Natural killer cell (primary cell): Measurements from ENCODE around the gene C1orf50. TPM values are rescaled to one million over a fixed set of nuclear protein-coding genes. Genes with fewer than 3 reads are reported as not detected.

ENCODE experiments used
- ATAC-seq, 3 donors: fragments of 150-1000 bp in 2 of 3; fragments of 200-7000 bp in 1 of 3; cut with Tn5 transposase; 1 replicate in 1 of 3; 2 replicates in 2 of 3; pipeline ENCODE4 v1.10.0; 2021; ENCODE audit warnings: mild to moderate bottlenecking in 2 of 3, moderate library complexity in 2 of 3
- DNase-seq, 2 donors: peaks; one replicate each; pipeline versions ENCODE4 v3.0.0 to v3.0.0-alpha.2; 2013 to 2021; ENCODE audit warnings: mixed read lengths in 1 of 2
- H3K27ac ChIP-seq: one replicate; pipeline ENCODE4 v1.5.1; 2013; ENCODE audit warnings: mild to moderate bottlenecking, low read length
- H3K27me3 ChIP-seq: one replicate; pipeline ENCODE4 v1.6.1; 2013; ENCODE audit warnings: low read length; ENCODE audit not compliant: control insufficient read depth, insufficient read depth
- H3K36me3 ChIP-seq: one replicate; pipeline ENCODE4 v1.6.1; 2013; ENCODE audit warnings: low read length; ENCODE audit not compliant: control insufficient read depth, insufficient read depth
- H3K4me1 ChIP-seq: one replicate; pipeline ENCODE4 v1.6.1; 2013; ENCODE audit warnings: low read length; ENCODE audit not compliant: control insufficient read depth, insufficient read depth
- H3K4me3 ChIP-seq: one replicate; pipeline ENCODE4 v1.5.1; 2013; ENCODE audit warnings: low read length
- H3K9me3 ChIP-seq: one replicate; pipeline ENCODE4 v1.6.1; 2013; ENCODE audit warnings: low read length; ENCODE audit not compliant: control insufficient read depth, insufficient read depth
- H3K27ac Mint-ChIP-seq, 2 donors: one replicate each; pipeline ENCODE4 v1.8.0; 2022; ENCODE audit warnings: mild to moderate bottlenecking in 2 of 2, mixed read lengths in 2 of 2, moderate library complexity in 1 of 2
- H3K27me3 Mint-ChIP-seq, 2 donors: one replicate each; pipeline ENCODE4 v1.8.0; 2022; ENCODE audit warnings: low read depth in 2 of 2, mixed read lengths in 2 of 2
- H3K36me3 Mint-ChIP-seq: one replicate; pipeline ENCODE4 v1.8.0; 2022; ENCODE audit warnings: mixed read lengths
- H3K4me1 Mint-ChIP-seq, 2 donors: one replicate each; pipeline ENCODE4 v1.8.0; 2022; ENCODE audit warnings: mixed read lengths in 2 of 2
- H3K4me3 Mint-ChIP-seq: one replicate; pipeline ENCODE4 v1.8.0; 2022; ENCODE audit warnings: mild to moderate bottlenecking, moderate library complexity, mixed read lengths
- H3K9me3 Mint-ChIP-seq, 2 donors: one replicate each; pipeline ENCODE4 v1.8.0; 2022; ENCODE audit warnings: mixed read lengths in 2 of 2
- WGBS: methylation state at CpG from one replicate; pipeline ENCODE4 v1.1.7; 2013; ENCODE audit warnings: missing lambda C conversion rate; ENCODE audit not compliant: insufficient coverage; 5-methylcytosine and 5-hydroxymethylcytosine counted together
- intact Hi-C: fragments of 100-400 bp; cut with micrococcal nuclease; formaldehyde crosslinking; loops from one replicate; pipeline ENCODE4 v1.14.2; 2022
- total RNA-seq, 4 donors: library from RNA; stranded (reverse); fragments of 120-200 nt in 1 of 4; gene quantifications; one replicate each; pipeline versions ENCODE4 v1.2.3 to v1.2.4, GENCODE V29; 2013 to 2022
- TF ChIP-seq, protein P1 (sequence below): fragments of 200-600 bp; IDR thresholded peaks from one replicate; pipeline ENCODE4 v1.8.0; 2022; ENCODE audit warnings: antibody characterized with exemption

C1orf50 gene
- total RNA-seq, 3 donors from 2014 or later (not counting 1 experiment from before 2014, with no cell fraction given), result 10.1 to 17.1 (median 12.7) TPM

DNA sequence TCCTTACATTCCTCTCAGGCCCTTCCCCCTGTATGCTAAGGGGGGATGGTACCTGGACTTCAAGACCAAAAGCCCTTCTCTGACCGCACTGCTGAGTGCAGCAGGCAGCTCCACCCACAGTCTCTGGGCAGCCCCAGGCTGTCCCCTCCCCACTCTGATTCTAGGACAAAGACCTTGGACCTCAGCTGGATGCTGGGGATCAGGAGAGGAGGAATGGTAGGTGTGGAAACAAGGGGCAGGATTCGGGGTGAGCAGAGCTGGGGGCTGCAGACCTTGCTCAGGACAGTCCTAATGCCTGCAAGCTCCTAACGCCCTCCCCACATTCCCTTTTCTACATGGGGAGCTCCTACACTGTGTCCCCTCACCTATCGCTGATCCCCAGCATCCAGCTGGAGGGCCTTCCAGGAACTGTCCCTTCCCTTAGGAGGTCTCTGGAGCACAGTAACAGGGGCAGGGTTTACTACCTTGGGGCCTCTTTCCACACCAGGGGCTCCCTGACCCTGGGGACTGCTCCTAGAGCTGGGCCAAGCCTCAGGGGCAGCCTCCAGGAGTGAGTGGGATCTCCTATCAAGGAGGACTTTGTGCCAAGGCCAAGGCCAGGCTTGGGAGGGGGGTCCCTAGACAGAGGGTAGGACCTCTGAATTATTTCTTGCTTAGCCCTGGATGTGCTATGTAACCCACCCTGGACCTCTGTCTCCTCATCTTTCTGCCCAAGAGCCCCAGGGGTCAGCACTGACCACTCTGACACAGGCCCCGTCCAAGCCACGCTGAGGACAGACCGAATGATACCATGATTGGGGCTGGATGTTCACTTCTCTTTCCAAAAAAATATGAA, 32.6 kb upstream of the C1orf50 start:
- H3K9me3 Mint-ChIP-seq, result no peaks in the 10 kb centered on the region
- no peak overlapping the region for H3K27ac Mint-ChIP-seq
- Histone ChIP-seq H3K4me1 (peaks cover 15% of the 10 kb centered on the region), H3K27ac (no peak overlapping the region), H3K27me3 (no peaks in the 10 kb centered on the region), H3K9me3 (no peaks in the 10 kb centered on the region), H3K36me3 (no peaks in the 10 kb centered on the region), H3K4me3 (no peak overlapping the region)
- H3K4me1 Mint-ChIP-seq, result peaks cover 0 to 11% of the 10 kb centered on the region in 2 donors
- intact Hi-C loops, result no loop called here
- no peak overlapping the region for H3K4me3 Mint-ChIP-seq
- DNase-seq (no peak), ATAC-seq (no peak)
- WGBS, result 94% methylated on average over 6 of the region's 7 CpGs
- H3K27me3 Mint-ChIP-seq, result no peaks in the 10 kb centered on the region
- TF ChIP-seq, protein P1, sequence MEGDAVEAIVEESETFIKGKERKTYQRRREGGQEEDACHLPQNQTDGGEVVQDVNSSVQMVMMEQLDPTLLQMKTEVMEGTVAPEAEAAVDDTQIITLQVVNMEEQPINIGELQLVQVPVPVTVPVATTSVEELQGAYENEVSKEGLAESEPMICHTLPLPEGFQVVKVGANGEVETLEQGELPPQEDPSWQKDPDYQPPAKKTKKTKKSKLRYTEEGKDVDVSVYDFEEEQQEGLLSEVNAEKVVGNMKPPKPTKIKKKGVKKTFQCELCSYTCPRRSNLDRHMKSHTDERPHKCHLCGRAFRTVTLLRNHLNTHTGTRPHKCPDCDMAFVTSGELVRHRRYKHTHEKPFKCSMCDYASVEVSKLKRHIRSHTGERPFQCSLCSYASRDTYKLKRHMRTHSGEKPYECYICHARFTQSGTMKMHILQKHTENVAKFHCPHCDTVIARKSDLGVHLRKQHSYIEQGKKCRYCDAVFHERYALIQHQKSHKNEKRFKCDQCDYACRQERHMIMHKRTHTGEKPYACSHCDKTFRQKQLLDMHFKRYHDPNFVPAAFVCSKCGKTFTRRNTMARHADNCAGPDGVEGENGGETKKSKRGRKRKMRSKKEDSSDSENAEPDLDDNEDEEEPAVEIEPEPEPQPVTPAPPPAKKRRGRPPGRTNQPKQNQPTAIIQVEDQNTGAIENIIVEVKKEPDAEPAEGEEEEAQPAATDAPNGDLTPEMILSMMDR, result no peak
- H3K36me3 Mint-ChIP-seq, result no peaks in the 10 kb centered on the region

DNA sequence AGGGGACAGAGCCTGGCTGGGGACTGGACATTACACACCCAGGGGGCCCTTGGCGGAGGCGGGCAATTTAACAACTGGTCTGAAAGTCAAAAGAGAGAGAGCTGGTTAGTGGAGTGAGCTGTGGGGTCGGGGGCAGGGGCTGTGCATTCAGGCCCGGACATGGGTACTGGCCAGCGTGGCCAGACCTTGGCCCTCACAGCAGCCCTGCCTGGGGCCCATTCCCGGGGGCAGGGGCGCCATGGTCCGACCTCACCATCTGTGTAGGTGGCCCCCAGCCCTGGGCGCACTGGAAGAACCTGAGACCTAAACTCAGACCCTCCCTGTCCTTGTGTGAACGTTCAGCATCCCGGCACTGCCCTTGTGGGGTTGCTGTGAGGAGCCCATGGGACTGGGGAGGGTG, 32.0 kb upstream of the C1orf50 start:
- no peak overlapping the region for H3K27ac Mint-ChIP-seq
- no peaks in the 10 kb centered on the region for H3K9me3 Mint-ChIP-seq
- Histone ChIP-seq H3K27ac (no peak overlapping the region), H3K27me3 (no peaks in the 10 kb centered on the region), H3K9me3 (no peaks in the 10 kb centered on the region), H3K36me3 (no peaks in the 10 kb centered on the region), H3K4me3 (no peak overlapping the region), H3K4me1 (peaks cover 15% of the 10 kb centered on the region)
- ATAC-seq, result no peak
- H3K27me3 Mint-ChIP-seq, result no peaks in the 10 kb centered on the region
- no peak overlapping the region for H3K4me3 Mint-ChIP-seq
- WGBS, result 88% methylated on average over 11 of the region's 11 CpGs
- H3K4me1 Mint-ChIP-seq, result peaks cover 0 to 11% of the 10 kb centered on the region in 2 donors
- DNase-seq, result no peak
- TF ChIP-seq, protein P1, result no peak
- intact Hi-C loops, result no loop called here
- no peaks in the 10 kb centered on the region for H3K36me3 Mint-ChIP-seq

DNA sequence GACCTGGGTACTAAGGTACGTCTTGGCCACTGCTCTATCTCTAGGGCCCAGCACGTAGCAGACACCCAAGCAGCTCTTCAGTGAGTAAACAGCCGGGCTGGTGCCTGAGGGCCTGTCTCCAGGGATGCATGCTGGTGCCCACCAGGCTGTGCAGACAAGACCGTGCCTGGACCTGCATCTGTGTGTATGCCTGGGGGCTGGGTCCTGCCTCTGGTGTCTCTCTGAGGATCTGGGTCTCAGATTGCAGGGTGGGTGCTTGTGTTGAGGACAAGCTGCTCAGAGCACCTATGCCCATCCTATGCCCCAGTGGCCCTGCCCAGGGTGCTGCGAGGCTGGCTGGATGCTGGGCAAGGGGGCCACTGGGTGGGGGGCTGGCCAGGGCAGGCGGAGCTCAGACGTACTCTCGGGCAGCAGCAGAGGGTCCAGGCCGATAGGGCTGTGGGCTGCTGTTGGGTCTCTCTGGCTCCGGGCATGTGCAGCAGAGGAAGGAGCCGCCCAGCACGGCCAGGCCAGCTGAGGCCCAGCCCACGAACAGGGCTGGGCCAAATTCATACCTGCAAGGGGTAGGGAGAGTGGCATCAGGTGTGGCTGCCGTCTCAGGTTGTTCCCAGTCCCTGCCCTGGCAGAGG, 31.5 kb upstream of the C1orf50 start:
- H3K9me3 Mint-ChIP-seq, result no peaks in the 10 kb centered on the region
- H3K27ac Mint-ChIP-seq, result no peak overlapping the region
- H3K4me1 Mint-ChIP-seq, result peaks cover 0 to 11% of the 10 kb centered on the region in 2 donors
- no peaks in the 10 kb centered on the region for H3K36me3 ChIP-seq
- DNase-seq, result no peak
- H3K27ac ChIP-seq, result no peak overlapping the region
- no peaks in the 10 kb centered on the region for H3K27me3 ChIP-seq
- no peak overlapping the region for H3K4me3 ChIP-seq
- H3K27me3 Mint-ChIP-seq, result no peaks in the 10 kb centered on the region
- no peak for ATAC-seq
- TF ChIP-seq, protein P1, result no peak
- no peaks in the 10 kb centered on the region for H3K36me3 Mint-ChIP-seq
- H3K4me3 Mint-ChIP-seq, result no peak overlapping the region
- 86% methylated on average over 14 of the region's 14 CpGs for WGBS
- no peaks in the 10 kb centered on the region for H3K9me3 ChIP-seq
- peaks cover 15% of the 10 kb centered on the region for H3K4me1 ChIP-seq
- intact Hi-C loops, result no loop called here
